DMS53 (cell line): ENCODE results near the gene TP53RK.

ENCODE experiments used
- DNase-seq: peaks from one replicate; lab custom pipeline; 2025; lab: John Stamatoyannopoulos, UW

TP53RK gene

DNA sequence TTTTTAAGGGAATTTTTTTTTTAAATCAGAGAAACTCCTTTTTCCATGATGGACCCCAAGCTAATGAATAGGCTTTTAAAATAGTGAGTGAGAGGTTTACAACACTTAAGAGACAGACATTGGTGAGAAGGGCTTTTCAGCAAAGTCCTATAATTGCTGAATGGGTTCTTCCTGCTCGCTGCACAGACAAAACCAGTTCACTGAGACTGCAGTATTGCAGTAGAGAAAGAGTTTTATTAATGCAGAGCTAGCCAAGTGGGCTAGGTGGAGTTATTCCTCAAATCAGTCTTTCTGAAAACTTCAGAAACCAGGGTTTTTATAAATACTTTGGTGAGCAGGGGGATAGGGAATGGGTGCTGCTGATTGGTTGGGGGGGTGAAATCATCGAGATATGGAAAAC, 17.0 kb upstream of the TP53RK start:
- no peak for DNase-seq

DNA sequence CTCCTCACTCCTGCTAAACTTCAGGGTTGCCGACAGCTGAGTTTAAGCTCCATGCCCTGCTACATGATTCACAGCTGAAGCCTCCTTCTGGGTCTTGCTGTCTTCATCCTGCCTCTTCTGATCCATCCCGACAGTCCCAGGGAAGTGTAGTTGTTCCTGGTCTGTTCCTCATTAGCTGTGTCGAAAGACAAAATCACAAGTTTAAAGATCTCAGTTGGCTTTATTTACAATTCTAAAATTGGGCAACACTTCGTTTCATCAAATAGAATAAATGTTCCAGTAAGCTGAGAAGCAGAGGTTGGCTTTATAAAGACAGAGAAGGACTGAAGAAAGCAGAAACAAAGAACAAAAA, 16.1 kb upstream of the TP53RK start:
- no peak for DNase-seq

DNA sequence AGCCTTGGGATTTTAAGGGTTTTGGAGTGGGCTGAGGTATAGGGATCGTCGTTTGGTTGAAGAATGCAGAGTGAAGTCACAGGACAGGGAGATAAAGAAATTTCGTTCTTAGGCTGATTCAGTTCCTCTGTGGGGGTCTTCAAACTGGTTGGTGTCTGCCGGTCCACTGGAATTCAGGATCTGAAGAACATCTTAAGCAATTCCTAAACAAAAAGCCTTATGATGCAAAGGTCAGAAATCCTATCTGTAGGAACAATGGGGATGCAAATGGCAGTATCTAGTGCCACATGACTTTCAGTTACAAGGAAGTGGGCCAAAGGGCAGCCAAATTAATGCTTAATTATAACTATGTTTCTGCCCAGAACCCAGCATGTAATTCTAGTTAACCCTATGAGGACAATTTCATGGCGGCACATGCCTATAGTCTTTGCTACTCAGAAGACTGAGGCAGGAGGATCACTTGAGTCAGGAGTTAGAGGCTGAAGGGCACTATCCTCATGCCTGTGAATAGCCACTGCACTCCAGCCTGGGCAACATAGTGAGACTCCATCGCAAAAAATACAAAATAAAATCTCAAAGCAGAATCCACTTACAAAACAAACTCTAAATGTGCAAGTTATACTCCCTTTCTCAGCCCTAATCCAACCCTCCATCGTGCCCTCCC, 15.6 kb upstream of the TP53RK start:
- DNase-seq: no peak

DNA sequence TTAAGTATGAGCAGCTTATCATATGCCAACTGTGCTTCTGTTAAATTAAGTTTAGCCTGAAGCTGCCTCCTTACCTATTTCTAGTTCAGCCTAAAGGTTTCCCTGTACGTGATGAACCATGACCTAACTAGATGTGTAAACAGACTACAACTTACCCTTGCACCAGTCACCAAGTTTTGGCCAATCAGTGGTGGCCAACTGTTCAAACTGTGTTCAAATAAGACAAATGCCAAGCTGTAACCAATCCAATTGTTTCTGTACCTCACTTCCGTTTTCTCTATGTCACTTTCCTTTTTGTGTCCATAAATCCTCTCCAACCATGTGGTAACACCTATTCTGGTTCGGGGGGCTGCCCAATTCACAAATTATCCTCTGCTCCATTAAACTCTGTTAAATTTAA, 14.2 kb upstream of the TP53RK start:
- DNase-seq: peak; percentile 27

DNA sequence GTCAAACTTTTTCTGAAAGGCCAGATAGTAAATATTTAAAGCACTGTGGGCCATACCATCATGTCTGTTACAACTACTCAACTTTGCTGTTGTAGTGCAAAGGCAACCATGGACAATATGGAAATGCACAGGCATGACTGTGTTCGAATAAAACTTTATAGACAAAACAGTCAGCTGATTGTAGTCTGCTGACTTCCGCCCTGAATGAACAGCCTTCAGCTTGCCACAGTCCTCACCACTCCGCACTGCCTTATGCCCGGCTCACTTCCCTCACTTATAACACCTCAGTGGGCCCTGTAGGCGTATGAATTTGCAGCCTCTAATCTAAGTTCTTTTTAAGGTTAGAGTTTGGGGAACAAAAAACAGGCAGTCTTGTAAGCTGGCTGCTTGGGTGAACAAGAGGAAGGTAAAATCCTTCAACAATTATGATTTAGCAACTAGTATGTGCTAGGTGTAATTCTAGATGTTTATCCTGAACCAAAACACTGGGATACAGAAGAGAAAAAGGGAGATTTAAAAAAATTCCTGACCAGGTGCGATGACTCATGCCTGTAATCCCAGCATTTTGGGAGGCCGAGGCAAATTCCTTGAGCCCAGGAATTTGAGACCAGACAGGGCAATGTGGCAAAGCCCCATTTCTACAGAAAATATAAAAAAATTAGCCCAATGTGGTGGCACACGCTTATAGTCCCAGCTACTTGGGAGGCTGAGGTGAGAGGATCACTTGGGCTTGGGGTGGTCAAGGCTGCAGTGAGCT, 13.4 kb upstream of the TP53RK start:
- DNase-seq: no peak

DNA sequence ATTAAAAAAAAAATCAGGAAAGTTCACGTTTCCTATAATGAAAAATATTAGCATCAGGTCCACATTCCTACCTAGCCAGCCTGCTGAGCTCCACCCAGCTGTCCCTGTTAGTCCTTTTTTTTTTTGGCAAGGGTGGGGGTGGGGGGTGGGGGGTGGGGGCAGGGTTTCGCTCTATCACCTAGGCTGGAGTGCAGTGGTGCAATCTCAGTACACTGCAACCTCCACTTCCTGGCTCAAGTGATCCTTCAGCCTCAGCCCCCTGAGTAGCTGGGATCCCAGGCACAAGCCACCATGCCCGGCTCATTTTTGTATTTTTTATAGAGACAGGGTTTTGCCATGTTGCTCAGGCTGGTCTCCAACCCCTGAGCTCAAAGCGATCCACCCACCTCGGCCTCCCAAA, 12.7 kb upstream of the TP53RK start:
- DNase-seq: no peak

DNA sequence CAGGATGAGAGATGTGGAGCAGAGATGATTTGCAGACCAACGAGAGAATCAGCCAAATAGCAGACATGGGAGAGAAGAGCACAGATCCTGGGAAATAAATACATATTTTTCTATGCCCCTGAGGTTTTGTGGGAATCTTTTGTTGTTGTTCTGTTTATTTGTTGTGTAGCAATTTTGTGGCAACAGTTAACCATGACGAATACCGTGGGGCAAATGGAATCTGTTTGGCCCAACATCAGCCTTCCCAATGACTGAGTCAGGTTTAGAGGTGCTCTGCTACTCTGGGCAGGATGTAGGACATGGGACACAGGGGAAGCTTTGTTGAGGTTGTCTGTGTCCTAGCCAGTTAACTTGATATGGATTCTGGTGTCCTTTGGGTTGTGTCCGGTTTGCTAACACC, 12.3 kb upstream of the TP53RK start:
- DNase-seq: no peak

DNA sequence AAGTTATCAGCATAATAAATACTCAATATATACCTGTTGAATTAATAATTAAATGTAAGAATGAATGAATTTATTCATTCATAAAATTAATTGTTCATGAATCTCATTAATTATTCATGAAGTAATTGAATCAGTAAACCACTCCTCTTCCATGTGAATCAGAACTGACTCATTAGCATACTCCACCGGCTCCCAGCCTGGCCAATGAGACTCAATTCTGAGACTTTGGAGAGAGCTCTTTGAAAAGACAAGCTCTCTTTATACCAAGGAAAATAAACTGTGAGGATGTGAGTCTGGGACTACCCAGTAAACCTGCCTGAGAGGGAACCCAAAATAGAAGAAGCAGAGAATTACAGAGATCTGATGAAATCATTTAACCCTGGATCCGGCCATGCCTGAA, 11.8 kb upstream of the TP53RK start:
- DNase-seq: no peak

DNA sequence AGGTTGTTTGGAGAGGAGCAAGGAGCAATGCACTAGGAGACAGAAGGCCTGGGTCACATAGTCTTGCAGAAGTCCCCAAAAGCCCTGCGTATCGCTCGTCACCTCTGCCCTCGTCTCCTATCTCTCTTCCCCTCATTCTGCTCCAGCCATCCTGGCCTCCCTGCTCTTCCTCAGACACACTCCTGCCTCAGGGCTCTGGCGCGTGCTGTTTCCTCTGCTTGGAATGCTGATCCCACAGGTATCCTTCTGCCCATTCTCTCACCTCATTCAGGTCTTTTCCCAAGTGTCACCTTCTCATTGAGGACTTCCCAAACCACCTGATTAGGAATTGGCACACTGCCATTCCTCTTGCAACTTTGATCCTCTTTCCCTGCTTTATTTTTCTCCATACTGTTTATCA, 11.2 kb upstream of the TP53RK start:
- DNase-seq: no peak

DNA sequence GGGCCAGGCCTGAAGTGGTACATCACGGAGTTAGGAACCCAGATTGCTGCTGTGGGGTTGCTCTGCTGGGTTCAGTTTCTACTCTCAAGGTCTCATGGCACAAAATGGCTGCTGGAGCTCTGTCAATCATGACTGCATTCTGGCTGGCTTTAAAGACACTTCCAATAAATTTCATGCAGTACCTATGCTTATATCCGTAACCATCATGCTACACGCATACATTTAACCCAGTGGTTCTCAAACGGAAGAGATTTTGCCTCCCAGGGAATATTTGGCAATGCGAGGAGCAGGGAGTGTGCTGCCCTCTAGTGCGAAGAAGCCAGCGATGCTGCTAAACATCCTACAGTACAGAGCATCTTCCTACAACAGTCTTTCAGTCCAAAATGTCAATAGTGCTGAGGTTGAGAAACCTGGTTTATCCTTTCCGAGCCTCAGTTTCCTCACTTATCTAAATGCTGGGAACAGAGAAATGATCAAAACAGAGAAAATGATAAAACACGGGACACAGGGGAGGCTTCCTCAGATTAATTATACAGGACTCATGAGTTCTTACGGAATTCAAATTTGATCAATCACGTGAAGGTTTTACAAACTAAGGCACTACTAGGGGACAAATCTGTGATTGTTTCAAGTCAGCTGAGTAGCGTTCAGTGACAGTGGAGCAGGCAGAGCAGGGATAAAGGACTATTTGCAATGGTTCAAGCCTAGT, 10.6 kb upstream of the TP53RK start:
- peak; percentile 54 for DNase-seq

DNA sequence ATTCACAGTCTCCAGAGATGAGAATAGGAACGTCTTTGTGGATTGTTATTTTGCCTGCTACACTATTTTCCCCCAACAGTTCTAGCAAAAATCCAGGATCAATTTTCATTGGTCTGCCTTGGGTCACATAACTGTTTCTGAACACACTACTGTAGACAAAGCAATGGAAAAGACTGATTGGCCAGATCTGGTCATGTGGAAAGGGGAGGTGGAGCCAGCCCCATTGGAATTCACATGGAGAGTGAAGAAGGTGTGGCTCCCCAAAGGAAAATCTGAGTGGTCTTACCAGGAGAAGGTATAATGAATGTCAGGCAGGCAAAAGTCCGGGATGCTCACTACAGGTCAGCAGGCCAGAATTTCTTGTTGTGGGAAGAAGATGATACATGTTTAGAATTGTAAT, 9.5 kb upstream of the TP53RK start:
- no peak for DNase-seq

DNA sequence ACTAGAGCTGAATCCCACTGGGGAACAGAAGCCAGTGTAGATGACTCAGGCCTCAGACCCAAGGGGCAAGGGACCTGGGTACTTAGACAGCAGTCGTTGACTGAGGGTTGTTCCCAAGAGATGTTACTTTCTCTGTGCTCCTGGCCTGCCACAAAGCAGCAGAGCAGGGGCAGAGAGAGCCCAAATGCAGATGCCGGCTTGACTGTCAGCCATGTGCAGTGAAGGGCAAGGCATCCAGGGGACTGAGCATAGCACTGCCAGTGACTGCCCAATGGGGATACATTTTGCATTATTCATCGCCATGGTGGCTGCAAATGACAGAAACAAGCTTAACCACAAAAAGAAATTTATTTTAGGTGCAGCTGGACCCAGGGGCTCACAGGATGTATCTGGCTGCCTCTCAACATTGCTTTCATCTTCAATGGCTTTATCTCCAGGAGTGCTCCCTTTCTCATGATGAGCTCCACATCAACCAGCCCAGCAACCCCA, 7.6 kb upstream of the TP53RK start:
- DNase-seq: no peak

DNA sequence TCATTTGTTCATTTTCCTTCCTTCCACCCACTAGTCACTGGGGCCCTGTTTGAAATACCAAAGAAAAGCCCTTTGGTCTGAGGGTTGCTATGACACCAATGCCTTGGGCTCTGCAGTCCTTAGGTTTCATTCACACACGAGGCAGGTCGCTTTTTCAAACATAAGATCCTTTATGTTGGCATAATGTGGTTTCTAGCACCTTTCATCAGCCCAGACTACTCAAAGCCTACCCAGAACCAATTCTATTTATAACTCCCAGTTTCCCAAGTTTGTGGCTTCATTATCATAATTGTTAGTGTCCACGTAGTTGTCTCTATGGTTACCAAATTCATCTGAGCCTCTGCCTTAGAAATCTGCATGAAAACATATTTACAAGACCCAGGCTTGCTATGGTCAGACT, 6.6 kb upstream of the TP53RK start:
- DNase-seq: peak; percentile 22

DNA sequence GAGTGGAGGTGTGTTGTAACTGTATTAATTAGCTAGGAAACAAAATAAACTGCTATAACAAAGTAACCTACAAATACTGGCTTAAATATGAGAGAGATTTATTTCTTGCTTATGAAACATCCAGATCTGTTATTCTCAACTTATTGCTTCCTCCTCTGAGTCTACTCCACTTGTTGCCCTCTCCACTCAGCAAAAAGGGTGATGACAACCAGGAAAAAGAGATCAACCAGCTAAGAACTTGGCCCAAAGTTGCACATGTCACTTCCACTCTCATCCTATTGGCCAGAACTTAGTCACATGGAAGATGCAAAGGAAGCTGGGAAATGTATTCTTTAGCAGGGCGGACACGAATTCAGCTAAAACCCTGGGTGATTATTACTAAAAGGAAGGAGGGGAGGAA, 5.2 kb upstream of the TP53RK start:
- DNase-seq: peak; percentile 47

DNA sequence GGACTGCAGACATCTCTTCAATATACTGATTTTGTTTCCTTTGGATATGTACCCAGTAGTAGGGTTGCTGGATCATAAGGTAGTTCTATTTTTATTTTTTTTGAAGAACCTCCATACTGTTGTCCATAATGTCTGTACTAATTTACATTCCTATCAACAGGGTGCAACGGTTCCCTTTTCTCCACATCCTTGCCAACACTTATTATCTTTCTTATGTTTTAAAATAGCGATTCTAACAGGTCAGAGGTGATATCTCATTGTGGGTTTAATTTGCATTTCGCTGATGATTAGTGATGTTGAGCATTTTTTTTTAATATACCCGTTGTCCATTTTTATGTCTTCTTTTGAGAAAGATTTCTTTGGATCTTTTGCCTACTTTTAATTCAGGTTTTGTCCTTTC, 2.0 kb upstream of the TP53RK start:
- DNase-seq: no peak

DNA sequence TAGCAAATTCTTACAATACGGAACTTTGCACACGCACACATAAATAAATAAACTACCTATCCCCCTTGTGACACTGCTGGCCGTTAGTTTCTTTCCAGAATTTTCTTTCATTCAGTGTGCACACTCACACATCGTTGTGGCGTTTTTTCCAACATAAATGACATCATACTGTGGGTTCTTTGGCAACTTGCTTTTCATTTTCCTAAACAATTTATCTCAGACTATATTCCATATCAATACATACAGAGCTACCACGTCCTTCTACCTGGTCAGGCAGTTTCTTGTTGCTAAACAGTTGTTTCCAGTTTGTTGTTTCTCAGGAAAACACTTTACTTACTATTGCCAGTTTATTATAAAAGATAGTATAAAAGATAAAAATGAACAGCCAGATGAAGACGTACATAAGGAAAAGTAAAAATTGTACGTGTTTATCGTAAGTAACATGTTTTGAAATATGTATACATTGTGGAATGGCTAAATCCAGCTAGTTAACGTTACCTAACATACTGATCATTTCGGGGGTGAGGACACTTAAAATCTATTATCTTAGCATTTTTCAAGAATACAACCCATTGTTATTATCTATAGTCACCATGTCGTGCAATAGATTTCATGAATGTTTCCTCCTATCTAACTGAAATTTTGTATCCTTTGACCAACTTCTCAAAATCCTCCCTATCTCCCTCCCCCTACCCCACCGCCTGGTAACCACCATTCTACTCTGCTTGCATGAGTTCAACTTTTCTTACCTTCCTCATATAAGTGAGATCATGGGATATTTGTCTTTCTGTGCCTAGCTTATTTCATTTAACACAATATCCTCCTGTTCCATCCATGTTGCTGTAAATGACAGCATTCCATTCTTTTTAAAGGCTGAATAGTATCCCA, 1.2 kb upstream of the TP53RK start:
- peak; percentile 35 for DNase-seq

DNA sequence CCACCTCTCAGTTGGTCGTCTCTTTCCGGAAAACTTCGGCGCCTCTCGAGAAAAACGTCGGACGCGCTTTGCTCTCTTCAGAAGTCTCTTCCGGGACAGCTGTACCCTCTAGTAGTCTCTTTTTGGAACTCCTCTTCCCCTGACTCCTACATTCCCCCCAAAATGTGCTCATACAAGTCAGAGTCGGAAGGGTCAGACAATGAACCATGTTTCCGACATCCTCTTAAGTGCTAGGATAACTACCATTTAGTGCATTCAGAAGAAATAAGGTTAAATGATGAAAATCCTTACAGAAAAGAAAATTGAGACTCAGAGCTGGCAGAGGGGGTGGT, 476 bp upstream of the TP53RK start:
- DNase-seq: no peak

DNA sequence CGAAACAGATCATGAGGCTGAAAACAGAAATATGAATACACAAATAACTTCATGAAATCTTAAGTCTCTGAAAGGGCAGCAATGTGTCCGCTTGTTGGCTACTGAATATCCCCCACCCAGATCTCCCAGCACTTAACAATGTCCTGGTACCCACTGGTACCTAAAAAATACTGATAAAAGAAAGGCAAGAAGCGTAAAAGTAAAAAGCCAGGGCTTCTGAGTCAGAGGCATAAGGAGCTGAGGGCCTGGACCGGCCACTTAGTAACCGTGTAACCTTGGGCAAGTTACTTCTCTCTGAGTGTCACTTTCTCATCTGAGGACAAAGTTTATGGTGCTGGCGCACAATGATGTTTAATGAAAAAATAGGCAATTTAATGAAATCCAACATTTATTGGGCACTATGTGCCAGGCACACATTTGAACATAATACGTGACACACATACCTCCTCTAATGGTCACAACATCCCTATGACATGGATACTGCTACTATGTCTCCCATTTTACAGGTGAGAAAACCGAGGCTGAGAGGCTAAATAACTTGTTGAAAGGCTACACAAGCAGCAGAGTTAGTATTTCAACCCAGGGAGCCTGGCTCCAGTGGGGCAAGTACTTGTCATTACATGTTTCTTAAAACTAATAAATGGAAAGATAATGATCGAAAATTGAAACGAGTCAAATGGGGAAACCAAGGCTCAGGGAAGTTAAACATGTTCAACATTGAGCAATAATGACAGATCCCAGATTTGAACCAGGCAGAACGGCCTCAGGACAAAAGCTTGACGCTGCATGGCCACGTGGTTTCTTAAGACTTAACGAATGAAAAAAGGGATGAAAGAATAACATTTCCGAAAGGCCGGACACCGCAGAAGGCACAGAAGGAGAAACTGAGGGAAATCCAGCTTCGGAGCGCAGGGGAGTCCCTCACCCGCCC, 828 bp downstream of the TP53RK start:
- DNase-seq: peak; percentile 75

DNA sequence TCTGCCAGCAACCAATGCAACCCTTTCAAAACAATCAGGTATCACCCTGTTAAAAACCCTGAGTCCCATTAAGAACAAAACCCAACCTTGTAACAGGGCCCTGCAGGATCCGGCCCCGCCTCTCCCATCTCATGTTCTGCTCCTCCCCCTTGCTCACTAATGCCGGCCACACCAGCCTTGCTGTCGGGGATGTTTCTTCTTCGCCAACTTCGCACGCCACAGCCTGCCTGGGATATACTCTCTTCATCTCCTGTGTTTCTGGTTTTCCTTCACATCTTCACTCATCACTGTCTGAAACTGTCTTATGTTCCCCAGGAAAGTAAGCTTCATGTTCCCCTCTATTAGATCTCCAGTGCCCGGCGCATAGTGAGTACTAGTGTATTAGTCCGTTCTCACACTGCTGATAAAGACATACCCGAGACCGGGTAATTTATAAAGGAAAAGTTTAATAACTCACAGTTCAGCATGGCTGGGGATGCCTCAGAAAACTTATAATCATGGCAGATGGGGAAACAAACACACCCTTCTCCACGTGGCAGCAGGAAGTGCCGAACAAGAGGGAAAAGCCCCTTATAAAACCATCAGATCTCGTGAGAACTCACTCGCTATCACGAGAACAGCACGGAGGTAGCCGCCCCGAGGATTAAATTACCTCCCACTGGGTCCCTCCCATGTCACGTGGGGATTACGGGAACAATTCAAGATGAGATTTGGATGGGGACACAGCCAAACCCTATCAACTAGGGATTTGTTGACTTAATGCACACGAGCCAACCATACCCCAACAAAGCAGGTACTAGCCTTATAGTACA, 5.1 kb downstream of the TP53RK start:
- DNase-seq: peak; percentile 89

DNA sequence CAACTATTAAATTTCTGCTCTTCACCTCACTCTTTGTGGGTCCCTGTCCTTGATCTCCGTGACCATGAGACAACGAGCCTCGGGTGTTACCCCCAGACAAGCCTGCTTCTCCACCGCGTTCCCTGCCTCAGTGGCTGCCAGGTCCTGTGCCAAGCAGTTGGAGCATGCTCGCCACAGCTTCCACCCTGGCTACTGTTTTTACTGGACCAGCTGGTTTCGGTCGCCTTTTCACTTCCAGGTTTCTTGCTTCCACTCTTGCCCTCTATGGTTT, 5.6 kb downstream of the TP53RK start:
- DNase-seq: no peak
